ENCODE measurements around the gene YBX2.

The YBX2 gene

GRCh38 chr17:7289256-7290032, 5.0 kb downstream of the YBX2 start:
- H3K4me3 ChIP-seq (ENCODE audit: low read depth, low read length): no peak overlapping the region
- no peak for DNase-seq (ENCODE audit: low read depth)
- TF ChIP-seq CTCF (IDR thresholded peaks at IDR 0.05; ENCODE audit: control insufficient read depth, extremely low read depth, insufficient read depth): no peak

GRCh38 chr17:7285679-7286078, 8.8 kb downstream of the YBX2 start:
- H3K4me3 ChIP-seq (ENCODE audit: low read depth, low read length): no peak overlapping the region
- no peak for TF ChIP-seq CTCF (IDR thresholded peaks at IDR 0.05; ENCODE audit: control insufficient read depth, extremely low read depth, insufficient read depth)
- no peak for DNase-seq (ENCODE audit: low read depth)

GRCh38 chr17:7284911-7285310, 9.5 kb downstream of the YBX2 start:
- TF ChIP-seq CTCF (IDR thresholded peaks at IDR 0.05; ENCODE audit: control insufficient read depth, extremely low read depth, insufficient read depth): no peak
- no peak for DNase-seq (ENCODE audit: low read depth)
- H3K4me3 ChIP-seq (ENCODE audit: low read depth, low read length): no peak overlapping the region

- no peak overlapping the region for H3K4me3 ChIP-seq (ENCODE audit: low read depth, low read length)
- no peak for TF ChIP-seq CTCF (IDR thresholded peaks at IDR 0.05; ENCODE audit: control insufficient read depth, extremely low read depth, insufficient read depth)
- DNase-seq (ENCODE audit: low read depth): no peak
Measured at GRCh38 chr17:7283471-7284216, 10.8 kb downstream of the YBX2 start.

- no peak for DNase-seq (ENCODE audit: low read depth)
- TF ChIP-seq CTCF (IDR thresholded peaks at IDR 0.05; ENCODE audit: control insufficient read depth, extremely low read depth, insufficient read depth): no peak
- H3K4me3 ChIP-seq (ENCODE audit: low read depth, low read length): no peak overlapping the region
Measured at GRCh38 chr17:7282752-7283321, 11.6 kb downstream of the YBX2 start.

- TF ChIP-seq CTCF (IDR thresholded peaks at IDR 0.05; ENCODE audit: control insufficient read depth, extremely low read depth, insufficient read depth): no peak
- H3K4me3 ChIP-seq (ENCODE audit: low read depth, low read length): peak overlapping the region; percentile 70
- DNase-seq (ENCODE audit: low read depth): no peak
Measured at GRCh38 chr17:7281953-7282751, 12.3 kb downstream of the YBX2 start.

All from LNCaP clone FGC (cell line).